ENCODE measurements around the gene D2HGDH. TPM values are rescaled to one million over a fixed set of nuclear protein-coding genes. Genes with fewer than 3 reads are reported as not detected.

D2HGDH gene
- total and polyA plus RNA-seq, 2 of the 13 experiments (the other 11 are each of a cell fraction or from before 2014, with no cell fraction given), result 19.2 to 20.3 TPM

DNA sequence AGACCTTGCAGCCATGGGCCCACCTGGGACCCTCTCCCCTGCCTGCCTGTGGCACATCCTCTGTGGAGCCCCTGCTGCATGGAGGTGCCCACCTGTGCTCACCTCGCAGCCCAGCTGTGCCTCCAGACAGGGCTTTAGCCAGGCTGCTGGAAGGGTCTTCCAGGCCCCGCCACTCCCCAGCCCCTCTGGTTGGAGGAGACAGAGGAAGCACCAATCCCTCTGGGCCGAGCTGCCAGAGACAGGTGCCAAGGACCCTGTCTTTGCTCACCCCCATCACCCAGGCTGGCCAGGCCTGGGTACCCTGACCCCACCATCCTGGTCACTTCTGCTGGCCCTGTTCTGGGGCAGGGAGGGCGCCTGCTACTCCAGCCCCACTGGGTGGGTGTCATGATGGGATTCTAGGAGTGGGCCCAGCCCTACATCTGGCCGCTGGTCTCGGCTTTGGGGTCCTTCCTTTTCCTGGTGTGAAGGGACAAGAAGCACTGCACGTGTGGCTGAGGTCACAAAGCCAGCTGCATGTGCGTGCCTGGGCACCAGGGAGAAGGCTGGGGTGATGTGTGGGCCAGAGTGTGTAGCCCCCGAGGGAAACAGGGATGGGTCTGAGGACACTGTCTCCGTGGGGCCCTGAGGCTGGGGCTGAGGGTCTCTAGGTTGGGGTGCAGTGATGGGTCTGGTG lies 65.2 kb downstream of the D2HGDH start:
- 92% methylated on average over 6 of the region's 10 CpGs for WGBS (ENCODE audit: low lambda C conversion rate)
- BruUV-seq (replicated peaks), result no TSS peak
- FAIRE-seq (no peak), DNase-seq (ENCODE audit: low spot score) (no peak), ATAC-seq (no peak)
- POLR2A ChIA-PET, result interaction anchor here (0.6 to 2.2 kb wide), 5 partner anchors 9 to 97 kb away, joined by 3 to 8 read pairs (median 3); no protein-coding TSS in a partner anchor
- Histone ChIP-seq H3K4me3 (replicated peaks in 1 of 3; ENCODE audit: insufficient read depth in 1 of 3, low read depth in 2 of 3, low read length in 3 of 3) (peak overlapping the region; percentile 51 to 68 (median 54); a peak in 5 of 6 replicates), H3K4me1 (ENCODE audit: insufficient read depth, low read length) (peaks cover 27% of the 10 kb centered on the region), H3K4me2 (ENCODE audit: low read depth, low read length) (peak overlapping the region; percentile 69), H3K79me2 (ENCODE audit: insufficient read depth, low read length) (no peaks in the 10 kb centered on the region), H3K36me3 (replicated peaks in 1 of 2; ENCODE audit: control insufficient read depth in 1 of 2, insufficient read depth in 2 of 2, low read length in 2 of 2) (no peaks in the 10 kb centered on the region), H3K27me3 (ENCODE audit: control insufficient read depth in 1 of 2, insufficient read depth in 2 of 2, low read length in 2 of 2) (no peaks in the 10 kb centered on the region; a peak in 1 of 5 replicates), H3K9ac (ENCODE audit: insufficient read depth, low read depth, low read length) (peak overlapping the region; percentile 69), H2AFZ (ENCODE audit: low read length) (no peak overlapping the region), H3K9me3 (ENCODE audit: low read length) (no peaks in the 10 kb centered on the region), H4K20me1 (ENCODE audit: insufficient read depth, low read length) (no peaks in the 10 kb centered on the region), H3K27ac (ENCODE audit: extremely low read length, insufficient read depth, low read length) (peak overlapping the region; percentile 12)
- TF ChIP-seq, protein P1, sequence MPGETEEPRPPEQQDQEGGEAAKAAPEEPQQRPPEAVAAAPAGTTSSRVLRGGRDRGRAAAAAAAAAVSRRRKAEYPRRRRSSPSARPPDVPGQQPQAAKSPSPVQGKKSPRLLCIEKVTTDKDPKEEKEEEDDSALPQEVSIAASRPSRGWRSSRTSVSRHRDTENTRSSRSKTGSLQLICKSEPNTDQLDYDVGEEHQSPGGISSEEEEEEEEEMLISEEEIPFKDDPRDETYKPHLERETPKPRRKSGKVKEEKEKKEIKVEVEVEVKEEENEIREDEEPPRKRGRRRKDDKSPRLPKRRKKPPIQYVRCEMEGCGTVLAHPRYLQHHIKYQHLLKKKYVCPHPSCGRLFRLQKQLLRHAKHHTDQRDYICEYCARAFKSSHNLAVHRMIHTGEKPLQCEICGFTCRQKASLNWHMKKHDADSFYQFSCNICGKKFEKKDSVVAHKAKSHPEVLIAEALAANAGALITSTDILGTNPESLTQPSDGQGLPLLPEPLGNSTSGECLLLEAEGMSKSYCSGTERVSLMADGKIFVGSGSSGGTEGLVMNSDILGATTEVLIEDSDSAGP (CRISPR knock-in tag; IDR thresholded peaks at IDR 0.05; ENCODE audit: borderline replicate concordance), result 0 out of 2 replicates have a peak, but pooled peaks have one; percentile 5
- TF ChIP-seq EZH2 (conservative IDR thresholded peaks at IDR 0.05; ENCODE audit: low read depth, low read length) (no peak), ZSCAN12 (CRISPR knock-in tag; IDR thresholded peaks at IDR 0.05) (no peak), ZNF792 (CRISPR knock-in tag; IDR thresholded peaks at IDR 0.05) (no peak), PCBP1 (IDR thresholded peaks at IDR 0.05; ENCODE audit: borderline replicate concordance, low read depth, low read length) (0 out of 2 replicates have a peak, but pooled peaks have one; percentile 21), SKI (IDR thresholded peaks at IDR 0.05; ENCODE audit: partially characterized antibody) (no peak), SNAI1 (CRISPR knock-in tag; IDR thresholded peaks at IDR 0.05; ENCODE audit: borderline replicate concordance) (no peak), NFE2 (CRISPR knock-in tag; IDR thresholded peaks at IDR 0.05) (no peak), TEAD3 (CRISPR knock-in tag; optimal IDR thresholded peaks at IDR 0.05; ENCODE audit: borderline replicate concordance) (no peak), AGO2 (optimal IDR thresholded peaks at IDR 0.05; ENCODE audit: low read depth, low read length) (peak; percentile 56), MXI1 (IDR thresholded peaks at IDR 0.05; ENCODE audit: borderline replicate concordance, low read depth, low read length) (no peak), ZNF501 (CRISPR knock-in tag; IDR thresholded peaks at IDR 0.05) (no peak), MYC (CRISPR knock-in tag; IDR thresholded peaks at IDR 0.05; ENCODE audit: borderline replicate concordance) (no peak), TCF12 (IDR thresholded peaks at IDR 0.05) (no peak), TCF12 (CRISPR knock-in tag; IDR thresholded peaks at IDR 0.05) (no peak), ZNF292 (CRISPR knock-in tag; IDR thresholded peaks at IDR 0.05; ENCODE audit: borderline replicate concordance, low read depth) (no peak)
- TF ChIP-seq, protein P2, sequence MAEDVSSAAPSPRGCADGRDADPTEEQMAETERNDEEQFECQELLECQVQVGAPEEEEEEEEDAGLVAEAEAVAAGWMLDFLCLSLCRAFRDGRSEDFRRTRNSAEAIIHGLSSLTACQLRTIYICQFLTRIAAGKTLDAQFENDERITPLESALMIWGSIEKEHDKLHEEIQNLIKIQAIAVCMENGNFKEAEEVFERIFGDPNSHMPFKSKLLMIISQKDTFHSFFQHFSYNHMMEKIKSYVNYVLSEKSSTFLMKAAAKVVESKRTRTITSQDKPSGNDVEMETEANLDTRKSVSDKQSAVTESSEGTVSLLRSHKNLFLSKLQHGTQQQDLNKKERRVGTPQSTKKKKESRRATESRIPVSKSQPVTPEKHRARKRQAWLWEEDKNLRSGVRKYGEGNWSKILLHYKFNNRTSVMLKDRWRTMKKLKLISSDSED (CRISPR knock-in tag; IDR thresholded peaks at IDR 0.05), result no peak
- TF ChIP-seq, protein P3, sequence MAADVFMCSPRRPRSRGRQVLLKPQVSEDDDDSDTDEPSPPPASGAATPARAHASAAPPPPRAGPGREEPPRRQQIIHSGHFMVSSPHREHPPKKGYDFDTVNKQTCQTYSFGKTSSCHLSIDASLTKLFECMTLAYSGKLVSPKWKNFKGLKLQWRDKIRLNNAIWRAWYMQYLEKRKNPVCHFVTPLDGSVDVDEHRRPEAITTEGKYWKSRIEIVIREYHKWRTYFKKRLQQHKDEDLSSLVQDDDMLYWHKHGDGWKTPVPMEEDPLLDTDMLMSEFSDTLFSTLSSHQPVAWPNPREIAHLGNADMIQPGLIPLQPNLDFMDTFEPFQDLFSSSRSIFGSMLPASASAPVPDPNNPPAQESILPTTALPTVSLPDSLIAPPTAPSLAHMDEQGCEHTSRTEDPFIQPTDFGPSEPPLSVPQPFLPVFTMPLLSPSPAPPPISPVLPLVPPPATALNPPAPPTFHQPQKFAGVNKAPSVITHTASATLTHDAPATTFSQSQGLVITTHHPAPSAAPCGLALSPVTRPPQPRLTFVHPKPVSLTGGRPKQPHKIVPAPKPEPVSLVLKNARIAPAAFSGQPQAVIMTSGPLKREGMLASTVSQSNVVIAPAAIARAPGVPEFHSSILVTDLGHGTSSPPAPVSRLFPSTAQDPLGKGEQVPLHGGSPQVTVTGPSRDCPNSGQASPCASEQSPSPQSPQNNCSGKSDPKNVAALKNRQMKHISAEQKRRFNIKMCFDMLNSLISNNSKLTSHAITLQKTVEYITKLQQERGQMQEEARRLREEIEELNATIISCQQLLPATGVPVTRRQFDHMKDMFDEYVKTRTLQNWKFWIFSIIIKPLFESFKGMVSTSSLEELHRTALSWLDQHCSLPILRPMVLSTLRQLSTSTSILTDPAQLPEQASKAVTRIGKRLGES (CRISPR knock-in tag; IDR thresholded peaks at IDR 0.05; ENCODE audit: borderline replicate concordance), result no peak
- intact Hi-C loops (cut with micrococcal nuclease; ENCODE audit: unreplicated experiment) (loop anchor here (5.0 kb wide), 1 partner anchor 972 kb away; no protein-coding TSS in a partner anchor), in situ Hi-C loops (cut with HindIII; ENCODE audit: extremely low pct_ligation_motif_present, low pct_unique_long_range_greater_than_20kb) (no loop called here)
- CTCF ChIA-PET (ENCODE audit: low intra/inter-chr PET ratio, low total read pairs), result no interaction called here

All from HepG2 (cell line).